HepG2 (cell line): ENCODE results near the gene PAN2. TPM values are rescaled to one million over a fixed set of nuclear protein-coding genes. Genes with fewer than 3 reads are reported as not detected.
A peak's percentile ranks its signal among the peaks of the same experiment; 100 is the strongest.

ENCODE experiments used
- ARID2 ChIP-seq: sonication (generic); formaldehyde crosslinking; IDR thresholded peaks from 2 replicates; pipeline ENCODE4 v1.8.1; 2022; ENCODE audit warnings: mild to moderate bottlenecking, missing genetic modification reagents, borderline replicate concordance
- FOXM1 ChIP-seq: sonication (generic); formaldehyde crosslinking; IDR thresholded peaks from 2 replicates; pipeline ENCODE4 v1.5.0; 2020; ENCODE audit warnings: missing genetic modification reagents
- IRF2 ChIP-seq: IDR thresholded peaks from 2 replicates; pipeline ENCODE4 v1.6.1; 2018; ENCODE audit warnings: missing genetic modification reagents, missing compliant biosample characterization
- KDM5B ChIP-seq: sonication (generic); formaldehyde crosslinking; IDR thresholded peaks from 2 replicates; pipeline ENCODE4 v1.4.0; 2020; ENCODE audit warnings: missing genetic modification reagents, mild to moderate bottlenecking, borderline replicate concordance
- MIER2 ChIP-seq: IDR thresholded peaks from 2 replicates; pipeline ENCODE4 v1.6.1; 2016; ENCODE audit warnings: missing biosample characterization, missing genetic modification reagents
- POLR2G ChIP-seq: fragments of 200-400 bp; formaldehyde crosslinking; IDR thresholded peaks from 2 replicates; pipeline ENCODE4 v1.6.1; 2018; ENCODE audit warnings: mild to moderate bottlenecking, low read depth, low read length, moderate library complexity
- SP140L ChIP-seq: sonication (generic); formaldehyde crosslinking; IDR thresholded peaks from 2 replicates; pipeline ENCODE4 v1.4.0; 2020; ENCODE audit warnings: missing genetic modification reagents, borderline replicate concordance
- TBP ChIP-seq: sonication (generic); formaldehyde crosslinking; IDR thresholded peaks from 2 replicates; pipeline ENCODE4 v1.5.0; 2020; ENCODE audit warnings: missing genetic modification reagents
- ZBED4 ChIP-seq: sonication (generic); formaldehyde crosslinking; IDR thresholded peaks from 2 replicates; pipeline ENCODE4 v1.4.0; 2020; ENCODE audit warnings: missing genetic modification reagents, borderline replicate concordance
- ZFP36 ChIP-seq: fragments of 150-350 bp; IDR thresholded peaks from 2 replicates; pipeline ENCODE4 v1.6.1; 2018; ENCODE audit warnings: borderline replicate concordance, low read length, low read depth; ENCODE audit not compliant: partially characterized antibody
- ZMYM3 ChIP-seq: sonication (generic); formaldehyde crosslinking; IDR thresholded peaks from 2 replicates; pipeline ENCODE4 v1.5.1; 2020; ENCODE audit warnings: mild to moderate bottlenecking, missing genetic modification reagents
- ZNF142 ChIP-seq: sonication (generic); formaldehyde crosslinking; IDR thresholded peaks from 2 replicates; pipeline ENCODE4 v1.4.0; 2020; ENCODE audit warnings: missing genetic modification reagents
- ZNF431 ChIP-seq: sonication (generic); formaldehyde crosslinking; IDR thresholded peaks from 2 replicates; pipeline ENCODE4 v1.9.0; 2022; ENCODE audit warnings: missing genetic modification reagents, low read depth, mild to moderate bottlenecking, borderline replicate concordance
- ZNF496 ChIP-seq: sonication (generic); formaldehyde crosslinking; IDR thresholded peaks from 2 replicates; pipeline ENCODE4 v1.8.1; 2023; ENCODE audit warnings: mild to moderate bottlenecking, moderate library complexity, missing genetic modification reagents; ENCODE audit not compliant: insufficient replicate concordance
- ZNF569 ChIP-seq: sonication (generic); formaldehyde crosslinking; IDR thresholded peaks from 2 replicates; pipeline ENCODE4 v1.5.0; 2020; ENCODE audit warnings: mild to moderate bottlenecking, missing genetic modification reagents, moderate library complexity, borderline replicate concordance
- ZNF777 ChIP-seq: sonication (generic); formaldehyde crosslinking; IDR thresholded peaks from 2 replicates; pipeline ENCODE4 v1.4.0; 2020; ENCODE audit warnings: missing genetic modification reagents
- ZNF841 ChIP-seq: sonication (generic); formaldehyde crosslinking; IDR thresholded peaks from 2 replicates; pipeline ENCODE4 v1.8.1; 2023; ENCODE audit warnings: missing genetic modification reagents, borderline replicate concordance
- polyA plus RNA-seq, 8 experiments: library from polyadenylated mRNA; depleted of rRNA in 3 of 8; stranded (reverse) in 7 of 8; unstranded in 1 of 8; fragments of >200 nt; fragmentation: Illumina TruSeq in 4 of 8; extraction: Trizol in 4 of 8; gene quantifications; 2 replicates each; pipeline versions ENCODE4 v1.2.1 to v1.2.3, GENCODE V29; 2011 to 2016; ENCODE audit warnings: low read depth in 4 of 8, missing spikeins in 1 of 8, mixed read lengths in 1 of 8; ENCODE audit not compliant: insufficient read depth in 1 of 8
- total RNA-seq, 5 experiments: library from RNA; depleted of rRNA; stranded (reverse); fragments of >200 nt; fragmentation: Illumina TruSeq; extraction: Trizol; gene quantifications; 2 replicates each; pipeline ENCODE4 v1.2.3, GENCODE V29; 2016; ENCODE audit warnings: low read depth in 1 of 5
- TF ChIP-seq, protein P1 (sequence below): sonication (generic); formaldehyde crosslinking; IDR thresholded peaks from 2 replicates; pipeline ENCODE4 v1.4.0; 2020; ENCODE audit warnings: mild to moderate bottlenecking, low read depth, missing genetic modification reagents

Gene PAN2
- total and polyA plus RNA-seq, 2 of the 13 experiments (the other 11 are each of a cell fraction or from before 2014, with no cell fraction given) = 27.2 to 61.1 TPM

GRCh38 chr12:56299853-56300643, 33.8 kb downstream of the PAN2 start, which contains the start of gene CS (continued):
- TF ChIP-seq ZNF431 (CRISPR knock-in tag) (no peak), ZBED4 (peak; percentile 5; the same call in 1 of the 2 replicates), MIER2 (CRISPR knock-in tag) (no peak), ZNF142 (CRISPR knock-in tag) (no peak), FOXM1 (CRISPR knock-in tag) (no peak), ARID2 (CRISPR knock-in tag) (no peak), POLR2G (peak; percentile 87), KDM5B (CRISPR knock-in tag) (peak; percentile 90), ZNF777 (CRISPR knock-in tag) (0 out of 2 replicates have a peak, but pooled peaks have one; percentile 2), ZNF569 (CRISPR knock-in tag) (no peak), ZMYM3 (CRISPR knock-in tag) (no peak), ZNF841 (CRISPR knock-in tag) (no peak), ZFP36 (no peak), TBP (no peak), ZNF496 (no peak), SP140L (no peak), IRF2 (CRISPR knock-in tag) (no peak)
- TF ChIP-seq, protein P1, sequence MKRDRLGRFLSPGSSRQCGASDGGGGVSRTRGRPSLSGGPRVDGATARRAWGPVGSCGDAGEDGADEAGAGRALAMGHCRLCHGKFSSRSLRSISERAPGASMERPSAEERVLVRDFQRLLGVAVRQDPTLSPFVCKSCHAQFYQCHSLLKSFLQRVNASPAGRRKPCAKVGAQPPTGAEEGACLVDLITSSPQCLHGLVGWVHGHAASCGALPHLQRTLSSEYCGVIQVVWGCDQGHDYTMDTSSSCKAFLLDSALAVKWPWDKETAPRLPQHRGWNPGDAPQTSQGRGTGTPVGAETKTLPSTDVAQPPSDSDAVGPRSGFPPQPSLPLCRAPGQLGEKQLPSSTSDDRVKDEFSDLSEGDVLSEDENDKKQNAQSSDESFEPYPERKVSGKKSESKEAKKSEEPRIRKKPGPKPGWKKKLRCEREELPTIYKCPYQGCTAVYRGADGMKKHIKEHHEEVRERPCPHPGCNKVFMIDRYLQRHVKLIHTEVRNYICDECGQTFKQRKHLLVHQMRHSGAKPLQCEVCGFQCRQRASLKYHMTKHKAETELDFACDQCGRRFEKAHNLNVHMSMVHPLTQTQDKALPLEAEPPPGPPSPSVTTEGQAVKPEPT (CRISPR knock-in tag) = peak; percentile 56; the same call in 1 of the 2 replicates
